GM21381 (cell line): Measurements from ENCODE around the gene ILKAP.

Source experiments
- ATAC-seq: cut with Tn5 transposase; IDR thresholded peaks from one replicate; pipeline ENCODE4 v1.9.1; 2021; ENCODE audit warnings: mild to moderate bottlenecking, moderate library complexity; ENCODE audit not compliant: unreplicated experiment

ILKAP gene

DNA sequence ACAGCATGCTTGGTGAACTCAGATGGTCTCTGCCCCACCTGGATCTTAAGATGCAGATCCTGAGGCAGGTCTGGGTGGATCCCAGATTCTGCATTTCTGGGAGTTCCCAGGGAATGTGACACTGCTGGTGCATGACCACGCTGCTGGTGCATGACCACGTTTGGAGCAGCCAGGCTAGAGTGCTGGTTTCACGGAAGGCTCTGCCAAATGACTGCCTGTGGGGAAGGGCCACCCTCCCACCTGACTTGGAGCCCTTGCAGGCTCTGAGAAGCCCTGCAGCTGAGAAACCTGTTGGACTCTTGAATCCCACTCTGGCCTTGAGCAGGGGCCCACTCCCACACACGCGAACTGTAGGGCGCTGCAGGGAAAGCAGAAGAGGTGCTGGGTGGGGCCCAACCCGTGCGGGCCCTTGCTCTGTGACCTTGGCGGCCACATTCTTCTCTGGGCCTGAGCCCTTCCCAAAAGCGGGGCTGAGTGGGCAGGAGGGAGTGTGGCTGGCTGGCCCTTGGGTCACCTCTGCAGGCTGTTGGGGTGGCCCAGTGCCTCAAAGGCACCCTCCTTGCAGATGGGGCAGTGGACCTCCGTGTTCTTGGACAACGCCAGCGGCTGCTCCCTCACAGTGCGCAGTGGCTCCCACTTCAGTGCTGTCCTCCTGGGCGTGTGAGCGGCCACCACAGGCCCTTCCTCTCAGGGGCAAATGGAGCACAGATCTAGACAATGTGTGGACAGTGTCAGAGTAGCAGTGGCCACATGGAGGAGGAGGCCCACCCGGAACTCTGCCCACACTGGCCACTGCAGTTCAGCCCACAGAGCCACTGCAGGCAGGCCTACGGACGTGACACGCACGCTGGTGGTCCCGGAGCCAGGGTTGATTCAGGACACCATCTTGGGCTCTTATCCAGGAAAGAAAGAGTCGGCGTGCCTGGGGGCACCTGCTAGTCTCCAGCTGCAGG, 36.8 kb downstream of the ILKAP start:
- ATAC-seq = no peak

DNA sequence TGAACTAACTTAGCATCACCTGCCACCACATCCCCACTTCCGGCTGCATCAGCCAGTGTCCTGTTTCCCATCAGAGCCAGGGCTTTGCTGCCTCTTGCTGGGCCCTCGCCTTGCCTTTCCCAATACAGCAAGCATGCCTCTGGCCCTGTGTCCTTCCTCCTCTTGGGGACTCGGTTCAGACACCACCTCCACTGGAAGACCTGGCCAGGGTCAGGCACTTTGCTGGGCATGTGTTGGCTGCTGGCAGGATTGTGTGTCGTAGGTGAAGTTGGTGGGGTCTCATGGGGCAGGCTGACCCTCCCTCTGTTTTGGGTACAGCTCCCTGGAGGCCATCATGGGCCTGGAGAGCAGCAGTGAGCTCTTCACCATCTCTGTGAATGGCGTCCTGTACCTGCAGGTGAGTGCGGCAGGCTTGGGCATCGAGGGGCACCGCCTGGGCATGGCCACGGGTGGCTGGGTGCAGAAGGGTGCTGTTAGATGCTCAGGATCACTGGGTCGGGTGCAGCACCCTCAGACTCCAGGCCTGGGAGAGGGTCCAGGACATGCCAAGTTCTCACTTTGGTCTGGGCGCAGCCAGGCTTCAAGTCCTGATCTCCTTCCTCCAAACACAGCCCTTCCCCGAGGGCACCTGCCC, 38.1 kb downstream of the ILKAP start:
- ATAC-seq = no peak

DNA sequence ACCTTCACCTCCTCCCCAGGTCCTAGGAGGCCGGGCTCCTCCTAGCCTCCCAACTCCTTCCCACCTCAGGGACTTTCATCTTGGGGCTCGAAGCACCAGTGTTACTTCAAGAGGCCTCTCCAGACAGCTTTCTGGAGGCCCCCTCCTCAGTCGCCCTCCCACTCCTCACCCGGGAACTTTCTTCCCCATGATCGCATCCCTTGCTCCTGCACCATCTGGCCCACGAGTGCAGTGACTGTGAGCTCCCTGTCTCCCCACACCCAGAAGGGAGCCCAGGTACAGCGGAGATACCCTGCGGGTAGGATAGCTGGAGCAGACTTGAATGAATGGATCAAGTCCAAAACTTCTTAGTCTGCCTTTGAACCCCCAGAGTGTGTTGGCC, 38.6 kb downstream of the ILKAP start:
- no peak for ATAC-seq

DNA sequence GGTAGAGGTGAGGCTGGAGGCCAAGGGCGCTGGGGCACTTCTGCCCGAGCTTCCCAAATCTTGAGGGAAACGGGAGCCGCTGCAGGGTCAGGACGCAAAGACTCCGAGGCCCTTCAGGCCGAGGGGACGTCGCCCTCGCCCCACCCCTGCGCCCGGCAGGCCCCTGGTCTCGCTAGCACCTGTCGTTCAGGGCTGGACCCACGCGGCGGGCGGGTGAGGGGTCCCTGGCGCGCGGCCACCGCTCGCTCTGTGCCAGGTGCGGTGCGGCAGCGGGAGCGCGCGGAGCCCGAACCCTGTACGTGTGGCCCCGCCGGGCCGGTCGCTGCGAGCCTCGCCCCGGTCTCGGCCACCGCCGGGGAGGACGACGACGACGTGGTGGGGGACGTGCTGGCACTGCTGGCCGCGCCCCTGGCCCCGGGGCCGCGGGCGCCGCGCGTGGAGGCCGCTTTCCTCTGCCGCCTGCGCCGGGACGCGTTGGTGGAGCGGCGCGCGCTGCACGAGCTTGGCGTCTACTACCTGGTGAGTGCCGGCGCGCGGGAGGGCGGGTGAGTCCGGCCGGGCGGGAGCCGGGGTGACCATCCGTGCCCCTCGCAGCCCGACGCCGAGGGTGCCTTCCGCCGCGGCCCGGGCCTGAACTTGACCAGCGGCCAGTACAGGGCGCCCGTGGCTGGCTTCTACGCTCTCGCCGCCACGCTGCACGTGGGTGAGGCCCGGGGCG, 39.9 kb downstream of the ILKAP start:
- ATAC-seq = no peak

DNA sequence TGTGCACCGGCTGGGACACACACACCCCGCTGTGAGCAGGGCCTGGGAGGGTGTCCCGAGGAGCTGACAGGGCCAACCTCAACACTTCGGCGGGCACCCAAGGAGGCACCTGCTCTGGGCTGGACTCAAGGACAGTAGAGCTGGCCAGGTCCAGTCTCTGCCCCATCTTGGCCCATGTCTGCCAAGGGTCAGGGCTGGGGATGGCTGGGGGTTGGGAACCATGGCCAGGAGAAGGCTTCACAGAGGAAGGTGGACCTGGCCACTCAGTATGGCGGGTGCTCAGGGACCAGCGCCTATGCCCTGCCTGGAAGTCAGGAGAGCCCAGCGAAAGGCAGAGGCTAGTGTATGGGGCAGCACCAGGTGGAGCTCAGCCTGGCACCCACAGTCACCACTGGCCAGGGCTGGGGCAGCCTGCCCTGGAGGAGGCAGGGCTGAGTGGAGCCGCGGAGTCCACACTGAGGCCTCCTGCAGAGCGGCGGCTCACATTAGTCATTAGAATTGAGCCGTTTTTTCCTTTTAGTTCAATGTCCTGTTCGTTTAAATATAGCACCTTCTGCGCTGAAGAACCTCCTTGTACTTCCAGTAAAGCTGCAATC, 40.6 kb downstream of the ILKAP start:
- ATAC-seq = no peak

DNA sequence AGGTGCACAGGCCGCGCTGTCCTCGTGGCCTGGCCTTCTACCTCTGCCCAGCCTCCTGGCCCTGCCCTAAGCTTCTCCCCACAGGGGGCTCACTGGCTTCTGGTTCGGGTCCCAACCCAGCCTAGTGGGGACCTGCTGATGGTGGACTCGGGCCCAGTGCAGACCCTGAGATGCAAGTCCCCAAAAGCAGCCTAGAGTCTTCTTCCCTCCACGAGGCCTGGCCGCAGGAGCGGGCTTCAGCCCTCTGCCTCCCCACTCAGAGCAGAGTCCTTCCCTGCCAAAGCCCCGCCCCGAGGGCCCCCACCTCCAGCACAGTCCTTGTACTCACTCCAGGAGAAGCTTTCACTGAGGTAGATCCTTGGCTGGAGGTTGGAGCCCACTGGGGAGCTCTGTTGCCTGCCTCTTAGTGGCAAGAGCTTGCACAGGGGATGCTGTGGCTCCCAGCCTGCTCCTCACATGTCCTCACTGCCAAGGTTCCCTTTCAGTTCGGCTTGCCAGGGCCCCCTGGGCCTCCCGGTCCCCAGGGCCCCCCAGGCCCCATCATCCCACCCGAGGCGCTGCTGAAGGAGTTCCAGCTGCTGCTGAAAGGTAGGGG, 41.1 kb downstream of the ILKAP start:
- ATAC-seq = no peak

DNA sequence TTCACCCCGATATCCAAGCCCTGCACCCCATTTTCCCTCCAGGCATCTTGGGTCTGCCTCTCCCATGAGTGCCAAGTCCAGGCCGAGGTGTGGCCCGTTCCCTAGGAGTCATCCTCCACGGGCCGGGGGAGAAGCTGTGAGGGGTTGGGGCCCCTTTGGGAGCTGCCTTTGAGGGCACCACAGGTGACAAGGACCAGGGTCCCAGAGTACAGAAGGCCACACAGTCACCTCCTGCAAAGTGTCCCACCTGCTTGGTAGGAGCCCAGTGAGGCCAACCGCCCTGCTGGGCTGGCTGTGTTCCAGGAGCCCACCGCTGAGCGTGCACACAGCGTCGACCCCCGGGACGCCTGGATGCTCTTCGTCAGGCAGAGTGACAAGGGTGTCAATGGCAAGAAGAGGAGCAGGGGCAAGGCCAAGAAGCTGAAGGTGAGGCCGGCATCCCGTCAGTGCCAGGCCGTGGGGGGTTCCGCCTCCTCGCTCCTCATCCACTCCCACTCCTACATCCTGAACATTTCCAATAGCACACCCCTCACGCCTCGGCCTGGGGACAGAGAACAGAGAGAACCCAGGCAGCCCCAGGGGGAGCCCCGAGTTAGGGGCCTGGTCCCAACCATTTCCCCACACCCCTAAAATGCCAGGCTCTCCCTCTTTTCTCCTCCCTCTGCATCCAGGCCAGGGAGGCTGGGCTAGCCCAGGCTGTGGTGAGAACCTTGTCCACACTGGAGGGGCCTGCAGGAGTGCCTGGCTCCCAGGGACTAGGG, 42.0 kb downstream of the ILKAP start:
- ATAC-seq = no peak

DNA sequence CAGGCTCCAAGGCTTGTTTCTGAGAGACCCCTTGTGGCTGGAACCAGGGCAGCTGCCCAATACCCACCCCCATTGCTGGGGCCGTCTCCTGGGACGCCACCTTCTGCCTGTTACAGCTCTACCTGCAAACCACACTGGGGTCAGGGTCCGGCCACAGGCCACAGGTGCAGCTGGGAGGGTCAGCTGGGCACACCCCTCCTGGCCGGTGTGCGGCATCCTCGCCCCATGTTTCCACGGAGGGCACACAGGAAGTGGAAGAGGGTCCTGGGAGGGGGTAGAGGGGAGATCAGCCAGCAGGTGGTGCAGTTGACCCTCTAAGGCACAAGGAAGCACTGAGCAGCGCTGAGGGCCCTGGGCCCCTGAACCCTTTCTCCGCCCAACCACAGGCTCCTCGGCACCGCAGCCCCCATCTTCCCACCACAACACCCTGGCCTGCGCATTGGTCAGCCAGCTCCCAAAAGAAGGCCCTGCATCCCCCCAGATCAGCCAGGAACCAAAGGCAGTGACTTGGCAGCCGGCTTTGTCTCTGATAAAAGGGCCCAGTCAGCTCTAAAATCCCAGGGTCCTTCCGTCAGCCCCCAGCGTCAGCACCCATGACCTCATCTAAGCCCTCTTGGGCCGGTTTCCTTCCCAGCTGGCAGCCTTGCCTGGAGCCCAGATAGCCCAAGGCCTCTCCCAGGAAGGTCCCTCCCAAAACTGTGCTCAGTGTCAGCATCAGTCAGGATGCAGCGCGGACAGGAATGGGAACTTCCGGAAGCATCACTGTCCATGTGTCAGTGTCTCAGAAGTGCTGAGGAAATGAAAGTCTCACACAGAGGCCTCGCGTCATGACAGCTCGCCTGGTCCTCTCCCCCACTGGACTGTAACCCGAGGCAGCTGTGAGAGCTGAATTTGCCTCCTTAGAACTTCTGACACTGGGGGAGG, 43.0 kb downstream of the ILKAP start:
- no peak for ATAC-seq

DNA sequence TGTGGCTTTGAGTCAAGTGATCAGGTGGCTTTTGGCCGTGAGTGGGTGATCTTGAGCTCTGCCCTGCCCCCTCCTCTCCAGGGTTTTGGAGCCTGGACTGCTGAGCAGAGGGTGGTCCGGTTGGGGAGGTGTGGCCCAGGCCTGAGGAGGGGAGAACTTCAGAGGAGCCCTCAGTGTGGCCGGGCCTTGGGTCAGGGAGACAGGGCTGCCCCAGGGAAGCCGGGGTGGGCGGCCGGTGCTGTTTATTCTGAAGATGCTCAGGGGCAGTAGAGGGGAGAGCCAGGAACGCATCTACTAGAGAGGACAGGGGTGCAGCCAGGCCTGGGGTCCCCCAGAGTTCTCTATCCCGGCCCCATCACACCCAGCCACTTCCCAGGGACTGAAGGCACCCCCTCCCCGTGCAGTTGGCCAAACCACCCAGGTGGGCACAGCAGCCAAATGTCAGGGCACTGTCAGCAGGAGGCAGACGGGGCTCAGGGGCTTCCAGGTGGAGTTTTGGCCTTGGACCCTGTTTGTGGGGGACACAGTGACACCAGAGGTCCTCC, 43.8 kb downstream of the ILKAP start:
- ATAC-seq = no peak

DNA sequence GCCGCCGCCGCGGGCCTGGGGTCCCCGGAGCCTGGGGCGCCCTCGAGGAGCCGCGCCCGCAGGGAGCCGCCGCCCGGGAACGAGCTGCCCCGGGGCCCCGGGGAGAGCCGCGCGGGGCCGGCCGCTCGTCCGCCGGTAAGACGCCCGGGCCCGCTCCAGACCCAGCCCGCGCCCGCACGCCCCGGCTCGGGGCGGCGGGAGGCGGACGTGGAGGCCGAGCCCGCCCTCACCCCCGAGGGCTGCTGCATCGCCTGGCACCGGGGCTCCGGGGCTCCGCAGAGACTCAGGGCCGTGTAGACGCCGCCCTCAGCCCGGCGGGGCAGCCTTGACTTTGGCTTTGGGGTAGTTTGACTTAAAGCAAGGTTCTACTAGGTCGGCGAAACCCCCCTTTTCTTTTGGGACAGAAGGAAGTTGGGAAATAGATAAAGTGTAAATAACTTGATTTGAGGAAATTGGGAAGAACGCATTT, 44.4 kb downstream of the ILKAP start:
- ATAC-seq = no peak

DNA sequence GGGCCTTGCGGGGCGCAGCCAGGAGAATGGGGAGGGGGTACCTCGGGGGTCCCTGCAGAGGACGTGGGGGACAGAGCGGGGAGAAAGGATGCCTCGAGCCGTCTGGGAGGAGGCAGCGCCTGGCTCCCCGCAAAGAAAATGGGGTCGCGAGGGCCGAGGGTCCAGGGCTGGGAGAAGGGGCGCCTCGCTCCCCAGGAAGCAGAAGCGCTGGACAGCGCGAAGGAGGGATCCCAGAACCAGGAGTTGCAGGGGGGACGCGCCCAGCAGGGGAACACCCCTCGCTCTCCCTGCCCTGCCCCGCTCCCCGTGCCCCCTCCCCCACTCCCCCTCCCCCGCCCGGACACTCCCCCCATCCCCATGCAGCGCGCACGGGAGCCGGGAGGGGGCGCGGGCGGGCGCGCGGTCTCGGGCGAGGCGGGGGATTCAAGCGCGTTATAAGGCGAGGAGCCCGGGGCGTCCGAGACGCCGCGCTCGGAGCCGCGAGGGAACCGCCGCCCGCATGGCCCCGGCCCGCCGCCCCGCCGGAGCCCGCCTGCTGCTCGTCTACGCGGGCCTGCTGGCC, 44.9 kb downstream of the ILKAP start, which contains the start of gene ERFE:
Gene ERFE, plus strand, starts transcription at position 462 of the 562 bp plus-strand sequence. Its CDS starts 38 bp downstream, at position 500.
- peak; percentile 68 for ATAC-seq

DNA sequence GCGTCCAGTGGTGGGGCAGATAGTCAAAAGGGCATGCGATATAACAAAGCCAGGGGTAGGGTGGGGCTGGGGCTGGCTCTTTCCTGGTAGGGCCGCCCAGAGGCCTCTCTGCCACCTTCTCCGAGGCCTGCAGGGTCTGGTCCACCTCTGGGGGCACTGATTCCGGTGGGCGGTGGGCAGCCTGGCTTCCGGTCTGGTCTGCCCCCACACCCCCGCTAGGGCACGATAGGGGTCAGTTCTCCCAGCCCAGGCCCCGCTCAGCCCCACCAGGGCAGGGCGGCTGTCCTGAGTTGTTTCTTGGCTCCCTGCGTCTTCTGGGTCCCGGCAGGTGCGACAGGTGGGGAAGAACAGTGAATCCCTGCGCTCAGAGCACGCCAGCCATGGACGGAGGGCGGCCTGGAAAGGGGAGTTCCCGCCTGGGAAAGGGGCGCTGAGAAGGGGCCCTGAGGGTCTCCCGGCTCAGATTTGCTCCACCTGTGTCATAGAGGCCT, 45.4 kb downstream of the ILKAP start:
- no peak for ATAC-seq

DNA sequence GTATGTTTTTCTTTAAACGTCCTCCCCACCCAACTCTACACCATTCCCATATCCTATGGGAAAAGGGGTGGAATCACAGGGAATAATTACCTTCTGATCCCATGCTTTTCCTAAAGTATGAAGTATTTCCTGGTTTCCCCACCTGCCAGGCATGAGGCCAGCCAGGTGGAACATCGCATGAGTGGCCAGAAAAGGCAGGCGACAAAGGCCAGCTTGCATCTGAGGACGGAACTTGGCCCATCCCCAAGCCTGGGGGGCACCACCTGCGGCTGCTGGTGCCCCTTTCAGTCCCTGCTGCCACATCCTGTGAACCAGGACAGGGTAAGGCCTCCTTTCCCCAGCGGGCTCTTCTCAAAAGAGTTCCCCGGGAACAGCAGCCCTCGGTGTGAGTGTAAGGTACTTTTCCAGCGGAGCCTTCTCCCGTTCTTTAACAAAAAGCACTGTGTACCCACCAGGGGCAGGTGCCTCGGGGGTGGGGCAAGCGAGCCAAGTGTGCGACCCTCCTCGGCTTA, 45.9 kb downstream of the ILKAP start:
- no peak for ATAC-seq

DNA sequence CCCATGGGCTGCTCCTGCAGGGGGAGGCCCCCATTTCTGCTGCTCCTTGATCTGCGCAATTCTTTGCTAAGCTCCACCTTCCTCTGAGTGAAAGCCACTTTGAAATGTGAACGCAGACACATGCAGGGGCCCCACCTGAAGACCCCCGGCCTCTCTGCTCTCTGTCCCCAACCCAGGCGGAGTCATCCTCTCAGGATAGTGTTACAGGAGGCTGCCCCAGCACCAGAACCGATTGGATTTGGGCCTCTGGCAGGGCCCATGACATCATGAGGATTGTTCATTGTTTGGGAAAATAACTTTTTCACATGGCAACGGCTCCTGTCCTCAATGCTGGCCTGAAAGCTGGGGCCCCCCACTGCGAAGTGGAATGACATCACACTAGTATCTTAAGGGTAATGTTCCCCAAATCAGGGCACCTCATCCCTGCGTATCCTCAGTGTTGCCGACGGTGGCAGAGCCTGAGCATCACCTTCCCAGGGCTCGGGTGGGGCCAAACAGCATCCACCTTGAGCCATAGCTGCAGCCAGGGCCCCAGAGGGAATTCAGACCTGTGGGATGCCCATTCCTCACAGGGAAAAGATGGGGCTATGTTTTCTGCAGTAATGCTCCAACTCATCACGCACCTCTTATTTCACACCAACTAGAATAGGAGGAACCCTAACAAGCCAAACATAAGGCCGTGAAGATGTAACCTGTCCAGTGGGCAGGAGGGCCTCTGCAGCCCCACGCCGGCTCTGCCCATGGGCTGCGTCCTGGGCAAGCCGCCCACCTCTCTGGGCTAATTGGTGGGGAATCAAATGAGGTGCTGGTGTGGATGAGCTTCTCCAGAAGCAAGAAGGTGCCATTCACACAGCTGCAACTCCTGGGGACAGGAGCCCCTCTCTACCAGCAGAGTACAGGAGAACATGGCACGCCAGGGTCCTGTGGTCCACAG, 47.5 kb downstream of the ILKAP start:
- ATAC-seq = no peak

DNA sequence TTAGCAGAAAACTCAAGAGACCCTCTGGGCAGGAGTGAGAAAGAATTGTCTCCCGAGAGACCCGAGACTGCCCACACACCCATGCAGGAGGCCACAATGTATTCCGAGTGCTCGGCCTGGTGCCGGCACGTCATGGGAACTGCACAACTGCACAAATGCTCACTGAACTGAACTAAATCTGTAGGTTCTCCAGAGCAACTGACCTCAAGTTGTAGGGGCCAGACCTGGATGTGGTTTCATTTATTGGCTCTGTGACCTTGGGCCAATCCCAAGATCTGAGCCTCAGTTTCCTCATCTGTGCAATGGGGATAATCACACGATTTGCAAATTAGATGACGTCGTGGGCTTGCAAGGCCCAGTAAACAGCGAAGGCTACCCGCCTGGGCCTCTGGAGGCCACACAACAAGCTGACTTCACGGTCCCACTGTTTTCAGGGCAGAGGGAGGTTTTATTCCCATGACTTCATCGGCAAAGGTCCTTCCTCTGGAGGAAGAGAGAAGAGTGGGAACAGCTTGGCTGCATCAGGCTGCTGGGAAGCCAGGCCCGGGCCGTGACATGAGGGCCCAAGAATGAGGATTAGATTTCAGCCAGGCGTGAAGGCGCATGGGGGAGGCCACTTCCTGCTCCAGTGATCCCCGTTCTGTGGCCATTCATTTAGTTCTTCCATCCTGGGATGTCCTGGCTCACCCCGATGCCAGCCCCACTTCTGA, 48.3 kb downstream of the ILKAP start:
- ATAC-seq = no peak

DNA sequence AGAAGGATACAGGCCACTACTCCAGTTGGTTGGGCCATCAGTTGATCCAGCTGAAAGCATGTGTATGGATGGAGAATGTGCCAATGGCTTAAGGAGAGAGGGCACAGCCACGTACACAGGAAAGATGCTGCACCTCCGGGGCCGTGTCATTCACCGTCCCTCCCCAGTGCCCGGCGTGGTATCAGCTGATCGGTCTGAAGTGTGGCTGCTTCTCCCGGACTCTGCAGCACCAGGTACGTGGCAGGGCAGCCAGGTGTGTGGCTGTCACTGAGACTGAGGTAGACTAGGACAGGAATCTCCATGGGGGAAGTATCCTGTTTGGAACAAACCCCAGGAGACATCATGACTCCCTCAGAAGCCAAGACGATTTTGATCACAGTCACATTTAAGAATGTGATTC, 48.9 kb downstream of the ILKAP start:
- ATAC-seq = no peak
